Ascending aorta (tissue), 2 donors: ENCODE measurements around the gene TDRD12. TPM values are rescaled to one million over a fixed set of nuclear protein-coding genes. Genes with fewer than 3 reads are reported as not detected.
"Not testable (repeated sequence)": the region's sequence is repeated elsewhere in the genome, so short reads cannot be mapped to it uniquely, and the experiment has no call there.

Source experiments
- DNase-seq, 2 donors: peaks; one replicate each; pipeline ENCODE4 v3.0.0-alpha.2; 2019; ENCODE audit warnings: low spot score in 2 of 2
- H3K27ac ChIP-seq, 2 donors: fragments of 200-600 bp; sonication (generic); one replicate each; pipeline ENCODE4 v1.5.1; 2016 to 2017; ENCODE audit warnings: mild to moderate bottlenecking in 1 of 2
- H3K27me3 ChIP-seq: fragments of 200-600 bp; sonication (generic); one replicate; pipeline ENCODE4 v1.5.1; 2017
- H3K36me3 ChIP-seq, 2 donors: fragments of 200-600 bp; sonication (generic); one replicate each; pipeline ENCODE4 v1.5.1; 2016
- H3K4me1 ChIP-seq, 2 donors: fragments of 200-600 bp; sonication (generic); one replicate each; pipeline ENCODE4 v1.5.1; 2016 to 2017; ENCODE audit warnings: mild to moderate bottlenecking in 1 of 2
- H3K4me3 ChIP-seq, 2 donors: fragments of 200-600 bp; sonication (generic); one replicate each; pipeline ENCODE4 v1.5.1; 2016 to 2017; ENCODE audit warnings: mild to moderate bottlenecking in 1 of 2
- H3K9me3 ChIP-seq, 2 donors: fragments of 200-600 bp; sonication (generic); one replicate each; pipeline ENCODE4 v1.5.1; 2016
- CTCF ChIP-seq, 3 experiments: fragments of 200-600 bp in 2 of 3; fragments of 450-650 bp in 1 of 3; sonication (generic) in 2 of 3; IDR thresholded peaks; one replicate each; pipeline ENCODE4 v1.5.1; 2016 to 2019; ENCODE audit warnings: antibody characterized with exemption in 3 of 3, mild to moderate bottlenecking in 1 of 3, moderate library complexity in 1 of 3
- intact Hi-C: fragments of 100-400 bp; cut with DNase I; formaldehyde crosslinking; loops from one replicate; pipeline ENCODE4 v1.15.1; 2023
- total RNA-seq: library from RNA; depleted of rRNA; stranded (reverse); fragments of >200 nt; gene quantifications from one replicate; pipeline ENCODE4 v1.1.0, GENCODE V29; 2016

Gene TDRD12
- total RNA-seq, 1 donor from 2014 or later = 0.11 TPM

DNA sequence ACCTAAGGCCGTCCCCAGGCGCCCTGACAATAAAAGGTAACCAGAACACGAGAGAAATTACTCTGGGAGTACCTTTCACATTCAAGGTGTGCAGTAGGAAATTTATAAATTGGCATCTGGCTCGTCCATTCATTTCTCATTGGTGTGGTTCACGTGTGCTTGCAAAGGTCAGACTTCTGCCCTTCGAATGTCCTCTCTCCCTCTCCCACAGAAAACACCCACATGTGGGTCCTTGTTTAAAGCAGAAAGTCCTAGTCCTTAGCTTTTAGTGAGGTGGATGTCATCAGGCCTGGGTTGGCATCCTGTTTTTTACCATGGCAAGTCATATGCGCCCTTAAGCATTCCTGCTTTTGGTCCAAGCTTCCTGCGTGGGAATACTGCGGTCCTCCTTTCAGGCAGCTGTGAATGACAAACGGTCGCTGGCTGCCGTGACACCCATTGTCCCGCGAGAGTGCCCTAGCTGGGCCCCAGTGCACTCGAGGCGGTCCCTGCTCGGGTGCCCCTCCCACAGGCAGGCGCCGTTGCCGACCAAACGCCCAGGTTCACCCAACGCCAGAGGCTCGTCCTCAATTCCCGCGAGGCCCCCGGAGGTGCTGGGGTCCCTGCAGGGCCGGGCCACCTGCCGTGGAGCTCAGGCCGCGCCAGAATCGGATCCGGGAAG, 28.1 kb upstream of the TDRD12 start, which contains the start of gene NUDT19:
Gene NUDT19 (plus strand): TSS at position 531 of the 661 bp plus-strand sequence. CDS start 140 bp downstream, outside the sequence.
- Histone ChIP-seq H3K27me3 (no peaks in the 10 kb centered on the region), H3K4me3 (peak within 1 kb of the TSS; percentile 82 to 95), H3K27ac (peak within 1 kb of the TSS; percentile 61 to 86), H3K9me3 (no peaks in the 10 kb centered on the region), H3K4me1 (peaks cover 10 to 15% of the 10 kb centered on the region in 2 donors), H3K36me3 (no peaks in the 10 kb centered on the region)
- intact Hi-C loops = loop anchor here (1.0 to 5.0 kb wide), 3 partner anchors 16 to 486 kb away; partner anchors contain the start of genes ANKRD27, PDCD5 and RGS9BP
- peak; percentile 51 to 91 for DNase-seq
- TF ChIP-seq CTCF (IDR thresholded peaks at IDR 0.05) = no peak

DNA sequence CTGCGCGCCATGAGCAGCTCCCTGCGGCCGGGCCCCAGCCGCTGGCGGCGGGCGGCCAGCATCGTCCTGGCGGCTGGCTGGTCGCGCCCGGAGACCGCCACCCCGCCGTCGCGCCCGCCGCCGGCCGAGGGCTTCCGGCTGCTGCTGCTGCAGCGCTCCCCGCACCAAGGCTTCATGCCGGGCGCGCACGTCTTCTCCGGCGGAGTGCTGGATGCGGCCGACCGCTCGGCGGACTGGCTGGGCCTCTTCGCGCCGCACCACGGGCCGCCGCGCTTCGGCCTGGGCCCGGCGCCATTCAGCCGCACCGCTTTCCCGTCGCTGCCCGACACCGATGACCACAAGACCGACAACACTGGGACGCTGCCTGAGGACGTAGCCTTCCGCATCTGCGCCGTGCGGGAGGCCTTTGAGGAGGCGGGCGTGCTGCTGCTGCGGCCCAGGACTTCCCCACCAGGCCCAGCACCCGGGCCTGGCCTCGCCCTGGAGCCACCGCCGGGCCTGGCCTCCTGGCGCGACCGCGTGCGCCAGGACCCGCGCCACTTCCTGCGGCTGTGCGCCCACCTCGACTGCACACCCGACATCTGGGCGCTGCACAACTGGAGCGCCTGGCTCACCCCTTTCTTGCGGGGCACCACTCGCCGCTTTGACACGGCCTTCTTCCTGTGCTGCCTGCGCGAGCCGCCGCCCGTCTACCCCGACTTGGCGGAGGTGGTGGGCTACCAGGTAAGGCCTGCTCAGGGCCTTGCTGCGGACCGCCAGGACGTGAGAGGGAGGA, 27.4 kb upstream of the TDRD12 start:
- peak overlapping the region; percentile 61 to 86 for H3K27ac ChIP-seq
- no peaks in the 10 kb centered on the region for H3K36me3 ChIP-seq
- peak in 1 of 2 donors; percentile 81 for DNase-seq
- no peak for TF ChIP-seq CTCF (IDR thresholded peaks at IDR 0.05)
- no peaks in the 10 kb centered on the region for H3K27me3 ChIP-seq
- intact Hi-C loops = loop anchor here (1.0 to 5.0 kb wide), 3 partner anchors 17 to 485 kb away; partner anchors contain the start of genes ANKRD27, PDCD5 and RGS9BP
- H3K9me3 ChIP-seq = no peaks in the 10 kb centered on the region
- H3K4me3 ChIP-seq = peak overlapping the region; percentile 82 to 95
- H3K4me1 ChIP-seq = peaks cover 10 to 15% of the 10 kb centered on the region in 2 donors

- TF ChIP-seq CTCF (IDR thresholded peaks at IDR 0.05) = no peak
- Histone ChIP-seq H3K9me3 (no peaks in the 10 kb centered on the region), H3K27me3 (no peaks in the 10 kb centered on the region), H3K36me3 (no peaks in the 10 kb centered on the region), H3K4me1 (peaks cover 10 to 15% of the 10 kb centered on the region in 2 donors), H3K27ac (peak overlapping the region; percentile 61 to 86), H3K4me3 (peak overlapping the region; percentile 82 to 95)
- intact Hi-C loops = loop anchor here (5.0 kb wide), 2 partner anchors 110 to 485 kb away; partner anchors contain the start of gene PDCD5
- DNase-seq = no peak
Measured at GRCh38 chr19:32692727-32693061, 26.9 kb upstream of the TDRD12 start.

DNA sequence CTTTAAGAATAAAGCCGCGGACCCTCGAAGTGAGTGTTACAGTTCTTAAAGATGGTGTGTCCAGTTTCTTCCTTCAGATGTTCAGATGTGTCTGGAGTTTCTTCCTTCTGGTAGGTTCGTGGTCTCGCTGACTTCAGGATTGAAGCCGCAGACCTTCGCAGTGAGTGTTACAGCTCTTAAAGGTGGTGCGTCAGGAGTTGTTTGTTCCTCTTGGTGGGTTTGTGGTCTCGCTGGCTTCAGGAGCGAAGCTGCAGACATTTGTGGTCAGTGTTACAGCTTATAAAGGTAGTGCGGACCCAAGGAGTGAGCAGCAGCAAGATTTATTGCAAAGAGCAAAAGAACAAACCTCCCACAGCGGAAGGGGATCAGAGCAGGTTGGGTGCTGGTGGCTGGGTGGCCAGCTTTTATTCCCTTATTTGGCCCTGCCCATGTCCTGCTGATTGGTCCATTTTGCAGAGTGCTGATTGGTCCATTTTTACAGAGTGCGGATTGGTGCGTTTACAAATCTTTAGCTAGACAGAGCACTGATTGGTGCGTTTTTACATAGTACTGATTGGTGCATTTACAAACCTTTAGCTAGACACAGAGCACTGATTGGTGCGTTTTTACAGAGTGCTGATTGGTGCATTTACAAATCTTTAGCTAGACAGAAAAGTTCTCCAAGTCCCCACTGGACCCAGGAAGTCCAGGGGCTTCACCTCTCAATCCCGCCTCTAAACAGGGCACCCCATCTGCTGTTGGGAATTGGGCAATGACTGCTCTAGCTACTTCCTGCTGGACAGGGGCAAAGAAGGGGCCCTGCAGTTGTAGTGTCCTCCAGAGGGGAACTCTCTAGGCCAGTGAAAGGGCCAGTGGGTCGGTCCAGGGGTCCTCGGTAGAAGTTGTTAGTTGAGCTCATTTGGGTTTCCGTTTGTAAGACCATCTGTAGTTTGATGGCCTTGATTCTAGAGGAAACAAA, 26.1 kb upstream of the TDRD12 start:
- H3K27ac ChIP-seq, H3K9me3 ChIP-seq, H3K27me3 ChIP-seq, DNase-seq, H3K36me3 ChIP-seq: not testable (repeated sequence)
- peak overlapping the region; percentile 82 to 95 for H3K4me3 ChIP-seq
- intact Hi-C loops = loop anchor here (5.0 kb wide), 2 partner anchors 111 to 484 kb away; partner anchors contain the start of gene PDCD5
- peaks cover 10 to 15% of the 10 kb centered on the region in 2 donors for H3K4me1 ChIP-seq

- H3K9me3 ChIP-seq, DNase-seq, H3K27me3 ChIP-seq, H3K27ac ChIP-seq: not testable (repeated sequence)
- Histone ChIP-seq H3K4me3 (peak overlapping the region; percentile 31 to 95), H3K36me3 (peaks cover 6 to 10% of the 10 kb centered on the region in 2 donors), H3K4me1 (peaks cover 10 to 15% of the 10 kb centered on the region in 2 donors)
- intact Hi-C loops = loop anchor here (5.0 kb wide), 2 partner anchors 112 to 483 kb away; partner anchors contain the start of gene PDCD5
Measured at GRCh38 chr19:32694316-32694715, 25.3 kb upstream of the TDRD12 start.

DNA sequence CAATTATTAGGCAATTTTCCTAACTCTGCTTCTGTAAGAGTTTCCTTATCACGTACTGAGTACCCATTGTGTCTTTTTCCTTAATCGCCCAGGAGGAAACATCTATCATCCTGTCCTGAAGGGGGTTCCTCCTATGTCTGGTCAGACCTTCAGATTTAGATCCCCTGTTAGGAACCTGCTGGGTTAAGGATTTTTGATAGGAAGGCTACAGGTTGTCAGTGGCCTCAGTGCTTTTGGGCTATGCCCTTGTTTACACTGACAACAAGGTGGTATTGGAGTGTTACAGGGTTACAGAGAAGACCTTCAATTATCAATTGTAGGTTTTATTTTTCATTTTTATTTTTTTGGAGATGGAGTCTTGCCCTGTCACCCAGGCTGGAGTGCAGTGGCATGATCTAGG, 24.7 kb upstream of the TDRD12 start:
- not testable (repeated sequence) for DNase-seq, H3K4me3 ChIP-seq, H3K9me3 ChIP-seq, H3K27me3 ChIP-seq, H3K27ac ChIP-seq
- Histone ChIP-seq H3K36me3 (peaks cover 6 to 16% of the 10 kb centered on the region in 2 donors), H3K4me1 (peaks cover 10 to 15% of the 10 kb centered on the region in 2 donors)
- intact Hi-C loops = loop anchor here (5.0 kb wide), 2 partner anchors 113 to 482 kb away; partner anchors contain the start of gene PDCD5

- DNase-seq, H3K4me3 ChIP-seq, H3K27me3 ChIP-seq, intact Hi-C loops, H3K9me3 ChIP-seq, H3K27ac ChIP-seq: not testable (repeated sequence)
- Histone ChIP-seq H3K4me1 (peaks cover 10 to 15% of the 10 kb centered on the region in 2 donors), H3K36me3 (peaks cover 6 to 19% of the 10 kb centered on the region in 2 donors)
Measured at GRCh38 chr19:32695506-32695905, 24.1 kb upstream of the TDRD12 start.

GRCh38 chr19:32696771-32697170, 22.8 kb upstream of the TDRD12 start:
- H3K9me3 ChIP-seq, DNase-seq, H3K27me3 ChIP-seq, H3K4me3 ChIP-seq, intact Hi-C loops, H3K27ac ChIP-seq: not testable (repeated sequence)
- H3K36me3 ChIP-seq = peaks cover 6 to 19% of the 10 kb centered on the region in 2 donors
- peaks cover 10 to 15% of the 10 kb centered on the region in 2 donors for H3K4me1 ChIP-seq

GRCh38 chr19:32700129-32700528, 19.4 kb upstream of the TDRD12 start:
- DNase-seq, intact Hi-C loops, H3K27me3 ChIP-seq, H3K4me1 ChIP-seq, H3K27ac ChIP-seq, H3K4me3 ChIP-seq: not testable (repeated sequence)
- Histone ChIP-seq H3K36me3 (peaks cover 6 to 29% of the 10 kb centered on the region in 2 donors), H3K9me3 (peaks cover 4 to 19% of the 10 kb centered on the region in 2 donors)
